IMR-90 (cell line): ENCODE measurements around the gene ERP44. TPM values are rescaled to one million over a fixed set of nuclear protein-coding genes. Genes with fewer than 3 reads are reported as not detected.
A peak's percentile ranks its signal among the peaks of the same experiment; 100 is the strongest.

Experiments
- ATAC-seq: fragments of 200-7000 bp; cut with Tn5 transposase; 2 replicates; pipeline ENCODE4 v1.9.1; 2020; ENCODE audit warnings: low read depth, mild to moderate bottlenecking, moderate library complexity
- BruUV-seq: library from RNA; stranded (reverse); fragments of 400-500 nt; replicated peaks from 2 replicates; lab custom pipeline; 2021; lab: Mats Ljungman, UMichigan
- CTCF ChIA-PET: fragments of 300-600 bp; formaldehyde crosslinking; extraction: SDS; loops from one replicate; lab custom pipeline; 2021; ENCODE audit warnings: antibody characterized with exemption; lab: Yijun Ruan, JAX
- POLR2A ChIA-PET: fragments of 300-600 bp; sonication (Branson Sonifier 250); formaldehyde crosslinking; loops from one replicate; lab custom pipeline; 2022; ENCODE audit warnings: antibody characterized with exemption; ENCODE audit not compliant: unreplicated experiment; lab: Charles Lee
- DNase-seq: peaks from one replicate; pipeline ENCODE4 v3.0.0; 2013
- H2AFZ ChIP-seq: replicated peaks from 2 replicates; pipeline ENCODE3; 2013; ENCODE audit warnings: low read length, mild to moderate bottlenecking; ENCODE audit not compliant: poor library complexity
- H2AK5ac ChIP-seq: 2 replicates; pipeline ENCODE4 v1.6.1; 2013; ENCODE audit warnings: low read depth, low read length, inconsistent platforms
- H2AK9ac ChIP-seq: replicated peaks from 2 replicates; pipeline ENCODE3; 2013; ENCODE audit warnings: mild to moderate bottlenecking, low read depth, low read length, moderate library complexity; ENCODE audit not compliant: poor library complexity
- H2BK120ac ChIP-seq: 2 replicates; pipeline ENCODE4 v1.6.1; 2013; ENCODE audit warnings: low read depth, low read length, inconsistent platforms
- H2BK15ac ChIP-seq: 3 replicates; pipeline ENCODE4 v1.6.1; 2013; ENCODE audit warnings: low read depth, low read length, inconsistent platforms
- H2BK20ac ChIP-seq: 2 replicates; pipeline ENCODE4 v1.6.1; 2013; ENCODE audit warnings: low read depth, mild to moderate bottlenecking, inconsistent platforms, low read length, moderate library complexity
- H2BK5ac ChIP-seq: 2 replicates; pipeline ENCODE4 v1.6.1; 2013; ENCODE audit warnings: mild to moderate bottlenecking, low read depth, low read length, inconsistent platforms; ENCODE audit not compliant: poor library complexity, severe bottlenecking
- H3K14ac ChIP-seq: replicated peaks from 2 replicates; pipeline ENCODE4 v1.6.1; 2013; ENCODE audit warnings: low read depth, low read length, inconsistent platforms
- H3K18ac ChIP-seq: 2 replicates; pipeline ENCODE4 v1.6.1; 2013; ENCODE audit warnings: low read depth, low read length, control low read depth
- H3K23ac ChIP-seq: 2 replicates; pipeline ENCODE4 v1.6.1; 2013; ENCODE audit warnings: low read depth, low read length, inconsistent platforms
- H3K27ac ChIP-seq: 2 replicates; pipeline ENCODE4 v1.5.1; 2013; ENCODE audit warnings: mild to moderate bottlenecking, control low read depth, low read length; ENCODE audit not compliant: insufficient read depth
- H3K27me3 ChIP-seq: 2 replicates; pipeline ENCODE4 v1.6.1; 2013; ENCODE audit warnings: low read length; ENCODE audit not compliant: control insufficient read depth, insufficient read depth
- H3K36me3 ChIP-seq: 2 replicates; pipeline ENCODE4 v1.6.1; 2013; ENCODE audit warnings: low read length, mixed read lengths; ENCODE audit not compliant: control insufficient read depth, insufficient read depth
- H3K4ac ChIP-seq: 2 replicates; pipeline ENCODE4 v1.6.1; 2013; ENCODE audit warnings: low read depth, low read length, inconsistent platforms
- H3K4me1 ChIP-seq: 2 replicates; pipeline ENCODE4 v1.6.1; 2013; ENCODE audit warnings: low read length, mixed read lengths; ENCODE audit not compliant: control insufficient read depth, insufficient read depth
- H3K4me2 ChIP-seq: 2 replicates; pipeline ENCODE4 v1.6.1; 2013; ENCODE audit warnings: low read depth, mild to moderate bottlenecking, control low read depth, low read length, moderate library complexity
- H3K4me3 ChIP-seq: 2 replicates; pipeline ENCODE4 v1.5.1; 2013; ENCODE audit warnings: low read depth, mild to moderate bottlenecking, control low read depth, low read length, moderate library complexity; ENCODE audit not compliant: insufficient read depth
- H3K56ac ChIP-seq: 2 replicates; pipeline ENCODE4 v1.6.1; 2013; ENCODE audit warnings: low read length, inconsistent platforms; ENCODE audit not compliant: insufficient read depth; ENCODE audit errors: extremely low read depth
- H3K79me1 ChIP-seq, 2 experiments: 2 replicates each; pipeline ENCODE4 v1.6.1; 2013; ENCODE audit warnings: low read length in 2 of 2, inconsistent platforms in 1 of 2, low read depth in 1 of 2
- H3K9ac ChIP-seq: 2 replicates; pipeline ENCODE4 v1.6.1; 2013; ENCODE audit warnings: low read depth, low read length, control low read depth
- H3K9me1 ChIP-seq: 2 replicates; pipeline ENCODE4 v1.6.1; 2013; ENCODE audit warnings: low read length, inconsistent platforms; ENCODE audit not compliant: insufficient read depth
- H3K9me3 ChIP-seq: 2 replicates; pipeline ENCODE4 v1.6.1; 2013; ENCODE audit warnings: low read length; ENCODE audit not compliant: control insufficient read depth, insufficient read depth
- H4K20me1 ChIP-seq: 2 replicates; pipeline ENCODE4 v1.6.1; 2013; ENCODE audit warnings: low read length, inconsistent platforms; ENCODE audit not compliant: insufficient read depth
- H4K5ac ChIP-seq: 2 replicates; pipeline ENCODE4 v1.6.1; 2013; ENCODE audit warnings: mild to moderate bottlenecking, low read depth, low read length, control low read depth
- H4K8ac ChIP-seq, 2 experiments: 2 replicates each; pipeline ENCODE4 v1.6.1; 2013; ENCODE audit warnings: low read depth in 2 of 2, low read length in 2 of 2, control low read depth in 1 of 2, inconsistent platforms in 1 of 2
- H4K91ac ChIP-seq: 2 replicates; pipeline ENCODE4 v1.6.1; 2013; ENCODE audit warnings: low read depth, low read length, inconsistent platforms; ENCODE audit not compliant: insufficient read depth
- CEBPB ChIP-seq: IDR thresholded peaks from 2 replicates; pipeline ENCODE4 v1.6.1; 2012; ENCODE audit warnings: low read depth, low read length, improper control_type of control experiment
- FOS ChIP-seq: fragments of 150-350 bp; IDR thresholded peaks from 2 replicates; pipeline ENCODE4 v1.6.1; 2016; ENCODE audit warnings: low read depth, low read length
- MXI1 ChIP-seq: IDR thresholded peaks from 2 replicates; pipeline ENCODE4 v1.6.1; 2012; ENCODE audit warnings: low read depth, mild to moderate bottlenecking, low read length, moderate library complexity, borderline replicate concordance
- SMC3 ChIP-seq: fragments of 150-350 bp; IDR thresholded peaks from 2 replicates; pipeline ENCODE4 v1.6.1; 2016; ENCODE audit warnings: low read depth, mild to moderate bottlenecking, antibody characterized with exemption, low read length, moderate library complexity
- WGBS, 2 experiments: methylation state at CpG; one replicate each; pipeline versions ENCODE4 v1.1.5 to v1.1.7; 2013; ENCODE audit warnings: missing lambda C conversion rate in 2 of 2; ENCODE audit not compliant: insufficient read length in 1 of 2; ENCODE audit errors: extremely low coverage in 2 of 2; 5-methylcytosine and 5-hydroxymethylcytosine counted together
- dilution Hi-C: fragments of 300-500 bp; cut with HindIII; formaldehyde crosslinking; loops from one replicate; pipeline ENCODE4 v1.14.3; 2018; ENCODE audit warnings: low sequenced_read_pairs; ENCODE audit not compliant: unreplicated experiment
- in situ Hi-C: fragments of 300-500 bp; cut with MboI; formaldehyde crosslinking; loops from 3 replicates; pipeline ENCODE4 v1.14.3; 2019; ENCODE audit warnings: low sequenced_read_pairs, inconsistent platforms, mixed read lengths
- intact Hi-C: fragments of 100-400 bp; cut with micrococcal nuclease; formaldehyde crosslinking; loops from 2 replicates; pipeline ENCODE4 v1.10.0; 2022
- polyA plus RNA-seq, 3 experiments: library from polyadenylated mRNA; depleted of rRNA; stranded (reverse); fragments of >200 nt; gene quantifications; 2 replicates each; pipeline ENCODE4 v1.2.3, GENCODE V29; 2012; ENCODE audit warnings: low replicate concordance in 1 of 3
- total RNA-seq: library from RNA; depleted of rRNA; stranded (reverse); fragments of >200 nt; gene quantifications from 2 replicates; pipeline ENCODE4 v1.2.3, GENCODE V29; 2012
- TF ChIP-seq, protein P1 (sequence below): fragments of 150-350 bp; IDR thresholded peaks from 2 replicates; pipeline ENCODE4 v1.6.1; 2016; ENCODE audit warnings: low read depth, mild to moderate bottlenecking, low read length, moderate library complexity, borderline replicate concordance

The ERP44 gene
- total and polyA plus RNA-seq, 2 of the 4 experiments (the other 2 are of a cell fraction): 9.1 to 13.5 TPM

- ChIA-PET CTCF (no interaction called here), POLR2A (no interaction called here)
- Histone ChIP-seq H3K27me3 (no peaks in the 10 kb centered on the region), H3K4ac (no peak overlapping the region), H3K4me1 (no peaks in the 10 kb centered on the region; the same call in 1 of the 2 replicates), H3K9me3 (no peaks in the 10 kb centered on the region), H3K27ac (no peak overlapping the region), H3K9ac (no peak overlapping the region), H3K36me3 (peaks cover 9% of the 10 kb centered on the region), H4K91ac (no peak overlapping the region), H2BK5ac (no peak overlapping the region), H3K14ac (no peak overlapping the region), H2AK9ac (no peak overlapping the region), H2BK20ac (no peak overlapping the region), H4K5ac (no peak overlapping the region), H2BK15ac (no peak overlapping the region), H3K4me3 (no peak overlapping the region), H3K79me1 (no peaks in the 10 kb centered on the region; a peak in 1 of 4 replicates), H3K18ac (no peak overlapping the region), H3K23ac (no peak overlapping the region), H4K20me1 (no peaks in the 10 kb centered on the region), H3K4me2 (no peak overlapping the region), H2AK5ac (no peak overlapping the region), H2AFZ (no peak overlapping the region), H3K56ac (no peak overlapping the region), H3K9me1 (peaks cover 6% of the 10 kb centered on the region; the same call in 1 of the 2 replicates), H4K8ac (no peak overlapping the region), H2BK120ac (no peak overlapping the region)
- intact Hi-C loops (no loop called here), in situ Hi-C loops (no loop called here), dilution Hi-C loops (no loop called here)
- no TSS peak for BruUV-seq
- ATAC-seq (no peak), DNase-seq (peak; percentile 18)
- no CpG with 5 or more reads among the region's 1 CpG for WGBS, 2 experiments
- TF ChIP-seq FOS (no peak), SMC3 (no peak), MXI1 (no peak), CEBPB (peak; percentile 25; the same call in 1 of the 2 replicates)
- TF ChIP-seq, protein P1, sequence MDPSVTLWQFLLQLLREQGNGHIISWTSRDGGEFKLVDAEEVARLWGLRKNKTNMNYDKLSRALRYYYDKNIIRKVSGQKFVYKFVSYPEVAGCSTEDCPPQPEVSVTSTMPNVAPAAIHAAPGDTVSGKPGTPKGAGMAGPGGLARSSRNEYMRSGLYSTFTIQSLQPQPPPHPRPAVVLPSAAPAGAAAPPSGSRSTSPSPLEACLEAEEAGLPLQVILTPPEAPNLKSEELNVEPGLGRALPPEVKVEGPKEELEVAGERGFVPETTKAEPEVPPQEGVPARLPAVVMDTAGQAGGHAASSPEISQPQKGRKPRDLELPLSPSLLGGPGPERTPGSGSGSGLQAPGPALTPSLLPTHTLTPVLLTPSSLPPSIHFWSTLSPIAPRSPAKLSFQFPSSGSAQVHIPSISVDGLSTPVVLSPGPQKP: no peak
Observed at GRCh38 chr9:99962680-99963261, 136.0 kb downstream of the ERP44 start.
